Endothelial cell of umbilical vein (primary cell): Measurements from ENCODE around the gene TUBB1. TPM values are rescaled to one million over a fixed set of nuclear protein-coding genes. Genes with fewer than 3 reads are reported as not detected.

Experiments
- BruUV-seq: library from RNA; stranded (reverse); fragments of 400-500 nt; replicated peaks from 2 replicates; lab custom pipeline; 2021; lab: Mats Ljungman, UMichigan
- CTCF ChIA-PET: fragments of 300-600, 350-600 bp; sonication (Branson Sonifier 250); formaldehyde crosslinking; loops from one replicate; lab custom pipeline; 2021; ENCODE audit warnings: antibody characterized with exemption, inconsistent platforms; lab: Charles Lee
- POLR2A ChIA-PET: fragments of 300-600, 350-600 bp; sonication (Branson Sonifier 250); formaldehyde crosslinking; loops from one replicate; lab custom pipeline; 2021; ENCODE audit warnings: antibody characterized with exemption, inconsistent platforms; lab: Charles Lee
- DNase-seq: peaks from one replicate; pipeline ENCODE4 v3.0.0-alpha.2; 2011; ENCODE audit warnings: low read depth, low spot score
- FAIRE-seq: peaks from 2 replicates; lab custom pipeline; 2011; peaks lifted over from hg19 to GRCh38; lab: Jason Lieb, UNC
- H2AFZ ChIP-seq: 2 replicates; pipeline ENCODE4 v1.6.0; 2012; ENCODE audit warnings: low read depth, low read length, control low read depth, inconsistent platforms
- H3K27ac ChIP-seq: 2 replicates; pipeline ENCODE4 v1.5.1; 2011; ENCODE audit warnings: low read depth, mild to moderate bottlenecking, control low read depth, low read length, moderate library complexity; ENCODE audit not compliant: insufficient read depth
- H3K27me3 ChIP-seq, 2 experiments: 2 replicates each; pipeline versions ENCODE4 v1.6.0 to v1.6.1; 2011; ENCODE audit warnings: low read length in 2 of 2, mixed read lengths in 1 of 2; ENCODE audit not compliant: control insufficient read depth in 2 of 2, insufficient read depth in 2 of 2
- H3K36me3 ChIP-seq, 2 experiments: 2 replicates in 1 of 2; 3 replicates in 1 of 2; pipeline ENCODE4 v1.5.1; 2011; ENCODE audit warnings: low read length in 2 of 2, mild to moderate bottlenecking in 1 of 2, moderate library complexity in 1 of 2; ENCODE audit not compliant: control insufficient read depth in 2 of 2, insufficient read depth in 2 of 2; ENCODE audit errors: extremely low read depth in 1 of 2
- H3K4me1 ChIP-seq: 3 replicates; pipeline ENCODE4 v1.5.1; 2011; ENCODE audit warnings: mild to moderate bottlenecking, low read length; ENCODE audit not compliant: control insufficient read depth, insufficient read depth; ENCODE audit errors: extremely low read depth
- H3K4me2 ChIP-seq: 2 replicates; pipeline ENCODE4 v1.6.1; 2011; ENCODE audit warnings: low read length, control low read depth, mixed read lengths; ENCODE audit not compliant: insufficient read depth
- H3K4me3 ChIP-seq, 3 experiments: fragments of 200-600 bp in 1 of 3; sonication (generic), shearing (Covaris generic) in 1 of 3; replicated peaks in 1 of 3; 2 replicates each; pipeline ENCODE4 v1.5.1; 2011 to 2016; ENCODE audit warnings: control low read depth in 3 of 3, low read length in 3 of 3, mild to moderate bottlenecking in 2 of 3, inconsistent platforms in 1 of 3, low read depth in 1 of 3, moderate library complexity in 1 of 3; ENCODE audit not compliant: insufficient read depth in 1 of 3
- H3K79me2 ChIP-seq: 2 replicates; pipeline ENCODE4 v1.6.0; 2012; ENCODE audit warnings: low read length, inconsistent platforms; ENCODE audit not compliant: control insufficient read depth, insufficient read depth
- H3K9ac ChIP-seq: replicated peaks from 2 replicates; pipeline ENCODE3; 2011; ENCODE audit warnings: low read length, control low read depth; ENCODE audit not compliant: insufficient read depth; ENCODE audit errors: extremely low read depth
- H3K9me1 ChIP-seq: replicated peaks from 3 replicates; pipeline ENCODE4 v1.6.0; 2011; ENCODE audit warnings: mild to moderate bottlenecking, low read length; ENCODE audit not compliant: control insufficient read depth, insufficient read depth; ENCODE audit errors: extremely low read depth
- H3K9me3 ChIP-seq: replicated peaks from 2 replicates; pipeline ENCODE4 v1.5.1; 2012; ENCODE audit warnings: low read length, inconsistent platforms; ENCODE audit not compliant: control insufficient read depth, insufficient read depth
- H4K20me1 ChIP-seq: replicated peaks from 2 replicates; pipeline ENCODE3; 2011; ENCODE audit warnings: mild to moderate bottlenecking, low read length; ENCODE audit not compliant: control insufficient read depth, insufficient read depth; ENCODE audit errors: extremely low read depth
- EZH2 ChIP-seq: IDR thresholded peaks from 2 replicates; pipeline ENCODE4 v1.6.1; 2012; ENCODE audit warnings: borderline replicate concordance, low read depth, mild to moderate bottlenecking, moderate library complexity, low read length, inconsistent platforms; ENCODE audit not compliant: severe bottlenecking
- FOS ChIP-seq: IDR thresholded peaks from 2 replicates; pipeline ENCODE4 v1.6.1; 2011; ENCODE audit warnings: mild to moderate bottlenecking, low read length, moderate library complexity, borderline replicate concordance; ENCODE audit not compliant: insufficient read depth
- GATA2 ChIP-seq: IDR thresholded peaks from 2 replicates; pipeline ENCODE4 v1.7.0; 2011; ENCODE audit warnings: low read depth, mild to moderate bottlenecking, moderate library complexity, mixed read lengths, low read length; ENCODE audit not compliant: insufficient read length, insufficient read depth
- JUN ChIP-seq: IDR thresholded peaks from 2 replicates; pipeline ENCODE4 v1.6.1; 2011; ENCODE audit warnings: borderline replicate concordance, low read depth; ENCODE audit not compliant: insufficient read length, insufficient read depth
- MAX ChIP-seq: IDR thresholded peaks from 2 replicates; pipeline ENCODE4 v1.6.1; 2011; ENCODE audit not compliant: insufficient read depth, insufficient read length
- MYC ChIP-seq: IDR thresholded peaks from one replicate; pipeline ENCODE4 v1.6.1; 2011; ENCODE audit warnings: mild to moderate bottlenecking, low read depth, low read length
- POLR2A ChIP-seq: IDR thresholded peaks from 2 replicates; pipeline ENCODE4 v1.6.1; 2012; ENCODE audit warnings: low read depth, mild to moderate bottlenecking, control low read depth, low read length
- POLR2AphosphoS5 ChIP-seq: IDR thresholded peaks from 2 replicates; pipeline ENCODE4 v1.6.1; 2012; ENCODE audit warnings: low read depth, mild to moderate bottlenecking, control low read depth, low read length, moderate library complexity; ENCODE audit not compliant: insufficient read depth
- dilution Hi-C: fragments of 300-500 bp; cut with MboI; formaldehyde crosslinking; loops from one replicate; pipeline ENCODE4 v1.15.0; 2019; ENCODE audit warnings: low sequenced_read_pairs; ENCODE audit not compliant: extremely low pct_ligation_motif_present
- intact Hi-C: fragments of 100-400 bp; cut with micrococcal nuclease; formaldehyde crosslinking; loops from one replicate; pipeline ENCODE4 v1.10.0; 2022
- polyA plus RNA-seq, 4 experiments: library from polyadenylated mRNA; depleted of rRNA in 3 of 4; stranded (reverse) in 3 of 4; unstranded in 1 of 4; fragments of >200 nt; gene quantifications; 2 replicates each; pipeline versions ENCODE4 v1.2.1 to v1.2.3, GENCODE V29; 2011 to 2012; ENCODE audit warnings: missing spikeins in 1 of 4
- total RNA-seq: library from RNA; stranded (reverse); gene quantifications from 2 replicates; pipeline ENCODE4 v1.2.3, GENCODE V29; 2021
- TF ChIP-seq, protein P1 (sequence below), 2 donors: IDR thresholded peaks; 1 replicate in 1 of 2; 2 replicates in 1 of 2; pipeline ENCODE4 v1.5.1; 2011; ENCODE audit warnings: low read length in 2 of 2, mild to moderate bottlenecking in 2 of 2, moderate library complexity in 2 of 2, control low read depth in 1 of 2, inconsistent platforms in 1 of 2, low read depth in 1 of 2; ENCODE audit not compliant: insufficient read depth in 1 of 2; ENCODE audit errors: extremely low read depth in 1 of 2

Gene TUBB1
- total and polyA plus RNA-seq, 2 donors (not counting 3 experiments of a cell fraction or from before 2014, with no cell fraction given): 0.04 TPM; not detected in 1

GRCh38 chr20:59030911-59031563 lies 11.8 kb downstream of the TUBB1 start:
- Histone ChIP-seq H3K79me2 (peaks cover 60% of the 10 kb centered on the region), H3K4me1 (peaks cover 43% of the 10 kb centered on the region), H3K36me3 (peaks cover 6 to 23% of the 10 kb centered on the region in 2 experiments), H3K4me3 (peak overlapping the region; percentile 48 to 76 (median 69)), H2AFZ (no peak overlapping the region), H3K9ac (peak overlapping the region; percentile 59), H3K9me1 (no peaks in the 10 kb centered on the region), H3K9me3 (no peaks in the 10 kb centered on the region), H3K27me3 (no peaks in the 10 kb centered on the region), H3K27ac (peak overlapping the region; percentile 82), H4K20me1 (no peaks in the 10 kb centered on the region), H3K4me2 (peak overlapping the region; percentile 94)
- DNase-seq (no peak), FAIRE-seq (no peak)
- CTCF ChIA-PET: interaction anchor here (1.7 kb wide), 1 partner anchor 33 kb away, joined by 6 read pairs; no protein-coding TSS in a partner anchor
- TF ChIP-seq MYC (no peak), GATA2 (no peak), MAX (no peak), JUN (no peak), FOS (no peak), POLR2A (no peak), POLR2AphosphoS5 (no peak), EZH2 (no peak)
- TF ChIP-seq, protein P1, sequence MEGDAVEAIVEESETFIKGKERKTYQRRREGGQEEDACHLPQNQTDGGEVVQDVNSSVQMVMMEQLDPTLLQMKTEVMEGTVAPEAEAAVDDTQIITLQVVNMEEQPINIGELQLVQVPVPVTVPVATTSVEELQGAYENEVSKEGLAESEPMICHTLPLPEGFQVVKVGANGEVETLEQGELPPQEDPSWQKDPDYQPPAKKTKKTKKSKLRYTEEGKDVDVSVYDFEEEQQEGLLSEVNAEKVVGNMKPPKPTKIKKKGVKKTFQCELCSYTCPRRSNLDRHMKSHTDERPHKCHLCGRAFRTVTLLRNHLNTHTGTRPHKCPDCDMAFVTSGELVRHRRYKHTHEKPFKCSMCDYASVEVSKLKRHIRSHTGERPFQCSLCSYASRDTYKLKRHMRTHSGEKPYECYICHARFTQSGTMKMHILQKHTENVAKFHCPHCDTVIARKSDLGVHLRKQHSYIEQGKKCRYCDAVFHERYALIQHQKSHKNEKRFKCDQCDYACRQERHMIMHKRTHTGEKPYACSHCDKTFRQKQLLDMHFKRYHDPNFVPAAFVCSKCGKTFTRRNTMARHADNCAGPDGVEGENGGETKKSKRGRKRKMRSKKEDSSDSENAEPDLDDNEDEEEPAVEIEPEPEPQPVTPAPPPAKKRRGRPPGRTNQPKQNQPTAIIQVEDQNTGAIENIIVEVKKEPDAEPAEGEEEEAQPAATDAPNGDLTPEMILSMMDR (IDR thresholded peaks at IDR 0.05; ENCODE audit: extremely low read depth in 1 of 2, insufficient read depth in 1 of 2, low read depth in 1 of 2, low read length in 2 of 2): no peak
- intact Hi-C loops: loop anchor here (5.0 kb wide), 1 partner anchor 34 kb away; no protein-coding TSS in a partner anchor
- dilution Hi-C loops: no loop called here
- TSS peak; percentile 38 for BruUV-seq
- POLR2A ChIA-PET: interaction anchor here (1.5 kb wide), 1 partner anchor 20 kb away, joined by 13 read pairs; no protein-coding TSS in a partner anchor
